Measurements from ENCODE around the gene ADRA2B. TPM values are rescaled to one million over a fixed set of nuclear protein-coding genes. Genes with fewer than 3 reads are reported as not detected.

ADRA2B gene
- total RNA-seq, 1 experiment from 2014 or later = 0.28 TPM

- H3K36me3 ChIP-seq (ENCODE audit: control insufficient read depth, insufficient read depth, low read length) = no peaks in the 10 kb centered on the region
- ATAC-seq (no peak), DNase-seq (ENCODE audit: low read depth, low spot score) (no peak)
- no peak for TF ChIP-seq CTCF (IDR thresholded peaks at IDR 0.05)
- H3K4me1 ChIP-seq (ENCODE audit: control insufficient read depth, insufficient read depth, low read length) = no peaks in the 10 kb centered on the region; the same call in 1 of the 2 replicates
- intact Hi-C loops (cut with micrococcal nuclease; ENCODE audit: unreplicated experiment) (no loop called here), in situ Hi-C loops (cut with HindIII; ENCODE audit: low pct_unique_long_range_greater_than_20kb, low sequenced_read_pairs) (no loop called here)
- no peaks in the 10 kb centered on the region for H3K27me3 ChIP-seq (ENCODE audit: control insufficient read depth, insufficient read depth, low read length)
- ChIA-PET POLR2A (no interaction called here), CTCF (no interaction called here)
- H3K9me3 ChIP-seq (ENCODE audit: control insufficient read depth, insufficient read depth, low read depth, low read length) = no peaks in the 10 kb centered on the region
- H3K4me3 ChIP-seq (ENCODE audit: low read depth in 2 of 2, low read length in 2 of 2) = no peak overlapping the region
- H3K27ac ChIP-seq (ENCODE audit: low read length) = no peak overlapping the region
- no TSS peak for BruUV-seq (replicated peaks)
These were observed 18.9 kb downstream of the ADRA2B start for GRCh38 chr2:96097441-96097840.

GRCh38 chr2:96095116-96095636, 21.2 kb downstream of the ADRA2B start:
- ATAC-seq (no peak), DNase-seq (ENCODE audit: low read depth, low spot score) (no peak)
- Histone ChIP-seq H3K27ac (ENCODE audit: low read length) (no peak overlapping the region), H3K4me1 (ENCODE audit: control insufficient read depth, insufficient read depth, low read length) (no peaks in the 10 kb centered on the region; the same call in 1 of the 2 replicates), H3K4me3 (ENCODE audit: low read depth in 2 of 2, low read length in 2 of 2) (no peak overlapping the region), H3K27me3 (ENCODE audit: control insufficient read depth, insufficient read depth, low read length) (no peaks in the 10 kb centered on the region), H3K9me3 (ENCODE audit: control insufficient read depth, insufficient read depth, low read depth, low read length) (no peaks in the 10 kb centered on the region), H3K36me3 (ENCODE audit: control insufficient read depth, insufficient read depth, low read length) (no peaks in the 10 kb centered on the region)
- in situ Hi-C loops (cut with HindIII; ENCODE audit: low pct_unique_long_range_greater_than_20kb, low sequenced_read_pairs) (no loop called here), intact Hi-C loops (cut with micrococcal nuclease; ENCODE audit: unreplicated experiment) (no loop called here)
- no TSS peak for BruUV-seq (replicated peaks)
- no peak for TF ChIP-seq REST (IDR thresholded peaks at IDR 0.05; ENCODE audit: insufficient read depth in 1 of 2, low read depth in 2 of 2, low read length in 1 of 2)
- TF ChIP-seq CTCF (IDR thresholded peaks at IDR 0.05) = no peak
- no peak for TF ChIP-seq SIN3A (IDR thresholded peaks at IDR 0.05; ENCODE audit: borderline replicate concordance, insufficient read depth, low read depth, low read length)
- no peak for TF ChIP-seq TCF7L2 (IDR thresholded peaks at IDR 0.05; ENCODE audit: low read depth, low read length)
- no peak for TF ChIP-seq POLR2AphosphoS5 (IDR thresholded peaks at IDR 0.05; ENCODE audit: low read depth, low read length)
- ChIA-PET CTCF (no interaction called here), POLR2A (no interaction called here)
